ENCODE data around the gene APBA2. TPM values are rescaled to one million over a fixed set of nuclear protein-coding genes. Genes with fewer than 3 reads are reported as not detected.

Gene APBA2
- total and polyA plus RNA-seq, 2 of the 13 experiments (the other 11 are each of a cell fraction or from before 2014, with no cell fraction given): 0.62 to 2.3 TPM

GRCh38 chr15:28944696-28945300 is 59.0 kb downstream of the APBA2 start:
- no TSS peak for BruUV-seq (replicated peaks)
- intact Hi-C loops (cut with micrococcal nuclease; ENCODE audit: unreplicated experiment): no loop called here
- no peaks in the 10 kb centered on the region for H3K36me3 ChIP-seq (replicated peaks in 1 of 2; ENCODE audit: control insufficient read depth in 1 of 2, insufficient read depth in 2 of 2, low read length in 2 of 2)
- no peaks in the 10 kb centered on the region; a peak in 1 of 5 replicates for H3K27me3 ChIP-seq (ENCODE audit: control insufficient read depth in 1 of 2, insufficient read depth in 2 of 2, low read length in 2 of 2)
- DNase-seq (ENCODE audit: low spot score) (no peak), ATAC-seq (no peak), FAIRE-seq (no peak)
- H3K79me2 ChIP-seq (ENCODE audit: insufficient read depth, low read length): no peaks in the 10 kb centered on the region
- ChIA-PET CTCF (ENCODE audit: low intra/inter-chr PET ratio, low total read pairs) (no interaction called here), POLR2A (no interaction called here)
- WGBS (ENCODE audit: low lambda C conversion rate): 70% methylated on average over 13 of the region's 14 CpGs
- H3K9ac ChIP-seq (ENCODE audit: insufficient read depth, low read depth, low read length): no peak overlapping the region
- H4K20me1 ChIP-seq (ENCODE audit: insufficient read depth, low read length): no peaks in the 10 kb centered on the region
- no peaks in the 10 kb centered on the region for H3K4me1 ChIP-seq (ENCODE audit: insufficient read depth, low read length)
- in situ Hi-C loops (cut with HindIII; ENCODE audit: extremely low pct_ligation_motif_present, low pct_unique_long_range_greater_than_20kb): no loop called here
- no peak overlapping the region for H3K4me2 ChIP-seq (ENCODE audit: low read depth, low read length)
- no peak overlapping the region for H3K4me3 ChIP-seq (replicated peaks in 1 of 3; ENCODE audit: insufficient read depth in 1 of 3, low read depth in 2 of 3, low read length in 3 of 3)
- H2AFZ ChIP-seq (ENCODE audit: low read length): no peak overlapping the region
- TF ChIP-seq ZNF317 (CRISPR knock-in tag; IDR thresholded peaks at IDR 0.05) (no peak), ZFP37 (CRISPR knock-in tag; IDR thresholded peaks at IDR 0.05; ENCODE audit: borderline replicate concordance) (no peak), AKNA (CRISPR knock-in tag; IDR thresholded peaks at IDR 0.05; ENCODE audit: borderline replicate concordance) (no peak), ZMAT3 (CRISPR knock-in tag; conservative IDR thresholded peaks at IDR 0.05) (no peak), ZNF580 (CRISPR knock-in tag; IDR thresholded peaks at IDR 0.05; ENCODE audit: borderline replicate concordance, low read depth) (no peak), KAT8 (CRISPR knock-in tag; IDR thresholded peaks at IDR 0.05) (no peak), ZSCAN30 (CRISPR knock-in tag; IDR thresholded peaks at IDR 0.05) (no peak), CC2D1A (CRISPR knock-in tag; IDR thresholded peaks at IDR 0.05) (no peak), MAFK (conservative IDR thresholded peaks at IDR 0.05 in 1 of 2, IDR thresholded peaks at IDR 0.05 in 1 of 2; ENCODE audit: low read length in 2 of 2) (no peak), ZNF501 (CRISPR knock-in tag; IDR thresholded peaks at IDR 0.05) (no peak), ZMYM2 (CRISPR knock-in tag; IDR thresholded peaks at IDR 0.05) (no peak), ZNF616 (CRISPR knock-in tag; IDR thresholded peaks at IDR 0.05; ENCODE audit: low read depth) (no peak), ELF3 (CRISPR knock-in tag; IDR thresholded peaks at IDR 0.05) (no peak), GPBP1L1 (CRISPR knock-in tag; IDR thresholded peaks at IDR 0.05) (no peak), GATAD1 (CRISPR knock-in tag; IDR thresholded peaks at IDR 0.05) (no peak)
- no peaks in the 10 kb centered on the region for H3K9me3 ChIP-seq (ENCODE audit: low read length)
- H3K27ac ChIP-seq (ENCODE audit: extremely low read length, insufficient read depth, low read length): no peak overlapping the region

Data from HepG2 (cell line).